ENCODE results near the gene BABAM2.
"Not testable (repeated sequence)": the region's sequence is repeated elsewhere in the genome, so short reads cannot be mapped to it uniquely, and the experiment has no call there.

BABAM2 gene

DNA sequence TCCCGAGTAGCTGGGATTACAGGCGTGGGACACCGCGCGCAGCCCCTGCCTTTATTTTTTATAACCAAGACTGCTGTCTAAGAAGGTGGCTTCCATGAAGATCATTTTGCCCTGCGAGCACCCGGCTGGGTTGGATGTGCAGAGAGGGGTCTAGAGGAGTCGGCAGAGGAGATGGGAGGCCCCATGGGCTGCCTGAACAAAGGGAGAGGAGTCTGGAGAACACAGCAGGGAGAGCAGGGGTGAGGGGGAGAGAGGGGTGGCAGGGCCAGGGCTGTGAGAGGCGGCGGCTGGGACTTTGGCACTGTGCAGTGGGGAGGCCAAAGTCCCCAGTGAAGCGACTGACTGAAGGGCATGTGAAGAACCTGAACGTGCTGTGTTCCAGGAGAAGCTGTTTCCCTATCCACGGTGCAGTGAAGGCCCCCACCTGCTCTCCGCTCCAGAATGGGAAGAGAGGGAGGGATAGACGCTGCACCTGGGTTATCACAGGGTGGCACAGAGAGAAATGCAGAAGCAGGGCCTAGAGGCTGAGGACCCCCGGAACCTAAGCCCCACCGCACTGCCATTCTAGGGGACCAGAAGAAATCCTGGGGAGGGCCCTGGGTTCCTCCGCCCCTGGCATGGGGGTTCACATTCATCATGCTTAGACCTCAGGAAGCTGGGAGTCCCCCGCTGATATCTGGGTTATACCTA is 477.3 kb downstream of the BABAM2 start:
- no peak for DNase-seq

DNA sequence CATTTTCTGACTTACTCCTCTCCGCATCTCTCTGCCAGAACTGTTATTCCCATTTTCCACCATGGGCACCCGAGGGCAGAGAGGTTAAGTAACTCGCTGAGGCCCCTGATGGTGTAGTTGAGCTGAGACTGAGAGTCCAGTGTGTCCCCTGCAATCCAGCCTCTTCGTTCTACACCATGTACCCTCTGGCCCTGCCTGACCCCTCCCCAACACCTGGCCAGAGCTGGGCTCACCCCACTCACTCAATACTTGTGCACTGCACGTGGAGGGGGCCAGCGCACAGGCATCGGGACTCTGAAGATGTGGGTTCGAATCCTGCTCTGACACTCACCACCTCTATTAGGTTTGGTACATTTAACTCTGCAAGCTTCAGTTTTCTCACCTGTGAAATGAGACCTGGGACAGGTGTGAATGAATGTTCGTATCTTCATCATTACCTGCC is 477.8 kb downstream of the BABAM2 start:
- DNase-seq, result no peak

DNA sequence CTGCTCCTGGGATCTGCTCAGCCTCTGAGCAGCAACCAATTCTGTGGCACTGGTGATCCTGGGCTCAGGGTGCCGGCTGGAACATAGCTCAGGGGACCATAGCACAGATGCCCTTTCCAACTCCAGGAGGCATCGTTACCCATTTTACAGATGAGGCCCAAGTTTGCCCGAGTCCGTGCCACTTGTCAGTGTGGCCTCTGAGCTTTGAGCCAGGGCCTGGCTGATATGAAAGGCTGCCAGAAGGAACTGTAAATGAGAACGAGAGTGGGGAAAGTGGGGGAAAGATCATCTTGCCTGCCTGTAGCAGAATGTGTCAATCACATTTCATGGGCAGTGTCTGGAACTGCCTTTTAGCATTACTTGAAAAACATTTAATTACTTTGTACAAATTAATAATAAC is 478.8 kb downstream of the BABAM2 start:
- DNase-seq, result no peak

DNA sequence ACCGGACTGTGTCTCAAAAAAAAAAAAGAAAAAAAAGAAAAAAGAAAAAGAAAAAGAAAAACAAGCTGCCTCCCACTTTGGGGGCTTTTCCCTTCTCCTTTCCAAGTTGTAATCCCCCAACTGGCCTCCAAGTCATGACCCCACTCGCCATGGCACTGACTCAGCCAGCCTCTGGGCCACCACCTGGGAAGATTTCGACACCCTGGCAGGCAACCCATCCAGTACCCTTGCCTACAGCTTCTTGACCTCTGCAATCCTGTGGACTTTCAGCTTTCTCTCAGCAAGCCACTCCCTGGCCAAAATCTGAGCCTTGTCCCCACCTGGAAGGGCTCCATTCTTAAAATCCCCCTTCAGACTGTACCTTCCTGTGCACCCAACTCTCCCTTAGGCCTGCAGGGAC is 479.8 kb downstream of the BABAM2 start:
- DNase-seq, result no peak

DNA sequence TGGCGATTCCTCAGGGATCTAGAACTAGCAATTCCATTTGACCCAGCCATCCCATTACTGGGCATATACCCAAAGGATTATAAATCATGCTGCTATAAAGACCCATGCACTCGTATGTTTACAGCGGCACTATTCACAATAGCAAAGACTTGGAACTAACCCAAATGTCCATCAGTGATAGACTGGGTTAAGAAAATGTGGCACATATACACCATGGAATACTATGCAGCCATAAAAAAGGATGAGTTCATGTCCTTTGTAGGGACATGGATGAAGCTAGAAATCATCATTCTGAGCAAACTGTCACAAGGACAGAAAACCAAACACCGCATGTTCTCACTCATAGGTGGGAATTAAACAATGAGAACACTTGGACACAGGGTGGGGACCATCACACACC is 481.2 kb downstream of the BABAM2 start:
- DNase-seq, result not testable (repeated sequence)

DNA sequence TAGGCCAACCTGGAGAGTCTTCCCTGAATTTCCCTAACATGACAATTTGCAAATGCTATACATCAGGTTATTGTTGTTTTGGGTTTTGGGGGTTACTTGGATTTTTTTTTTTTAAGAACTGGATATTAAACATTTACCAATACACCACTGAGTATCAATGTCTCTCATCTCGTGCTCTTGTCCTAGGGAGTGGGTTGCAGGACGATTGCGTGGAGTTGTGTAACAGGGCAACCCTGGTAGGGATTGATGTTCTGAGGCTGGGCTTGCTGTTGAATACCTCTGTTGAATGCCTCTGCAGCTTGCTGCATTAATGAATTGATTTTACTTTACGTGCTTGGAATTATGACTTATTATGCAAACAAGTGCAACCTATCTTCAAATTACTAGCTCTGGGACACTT is 483.3 kb downstream of the BABAM2 start:
- DNase-seq, result no peak

DNA sequence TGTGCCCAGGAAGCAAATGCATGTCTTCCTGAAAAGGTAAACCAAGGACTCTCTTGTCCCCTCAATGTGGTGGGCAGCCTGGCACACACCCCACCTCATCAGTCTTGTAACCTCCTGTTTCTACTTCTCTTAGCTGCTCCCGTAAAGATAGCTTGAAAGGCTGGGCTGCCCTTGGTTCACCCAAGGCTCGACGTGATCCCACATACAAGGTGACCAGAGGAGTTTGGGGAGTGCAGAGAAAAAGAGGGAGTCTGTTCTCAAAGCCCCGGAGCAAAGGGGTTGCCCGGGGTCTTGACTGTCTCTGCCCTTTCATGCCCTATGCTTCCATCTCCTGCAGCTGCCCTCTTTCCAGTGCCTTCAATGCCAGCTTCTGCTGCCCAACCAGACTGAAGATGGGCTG is 483.8 kb downstream of the BABAM2 start:
- DNase-seq, result no peak

DNA sequence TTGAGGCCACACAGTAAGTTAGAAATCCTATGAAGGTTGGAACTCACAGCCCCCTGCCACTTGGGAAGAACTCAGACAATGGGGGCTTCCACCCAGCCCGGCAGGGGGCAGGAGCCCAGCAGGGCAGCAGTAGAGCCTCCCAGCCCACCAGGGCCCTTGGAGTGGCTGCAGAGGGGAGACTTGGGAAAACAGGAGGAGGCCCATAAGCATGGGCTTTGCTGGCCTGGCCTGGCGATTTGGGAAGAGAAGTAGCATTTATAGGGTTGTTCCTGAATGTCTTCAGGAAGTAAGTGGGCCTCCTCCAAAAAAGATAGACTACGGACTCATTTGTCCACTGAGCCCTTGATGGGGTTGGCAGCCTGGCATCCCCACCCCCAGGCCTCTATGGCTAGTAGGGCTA is 484.7 kb downstream of the BABAM2 start:
- no peak for DNase-seq

DNA sequence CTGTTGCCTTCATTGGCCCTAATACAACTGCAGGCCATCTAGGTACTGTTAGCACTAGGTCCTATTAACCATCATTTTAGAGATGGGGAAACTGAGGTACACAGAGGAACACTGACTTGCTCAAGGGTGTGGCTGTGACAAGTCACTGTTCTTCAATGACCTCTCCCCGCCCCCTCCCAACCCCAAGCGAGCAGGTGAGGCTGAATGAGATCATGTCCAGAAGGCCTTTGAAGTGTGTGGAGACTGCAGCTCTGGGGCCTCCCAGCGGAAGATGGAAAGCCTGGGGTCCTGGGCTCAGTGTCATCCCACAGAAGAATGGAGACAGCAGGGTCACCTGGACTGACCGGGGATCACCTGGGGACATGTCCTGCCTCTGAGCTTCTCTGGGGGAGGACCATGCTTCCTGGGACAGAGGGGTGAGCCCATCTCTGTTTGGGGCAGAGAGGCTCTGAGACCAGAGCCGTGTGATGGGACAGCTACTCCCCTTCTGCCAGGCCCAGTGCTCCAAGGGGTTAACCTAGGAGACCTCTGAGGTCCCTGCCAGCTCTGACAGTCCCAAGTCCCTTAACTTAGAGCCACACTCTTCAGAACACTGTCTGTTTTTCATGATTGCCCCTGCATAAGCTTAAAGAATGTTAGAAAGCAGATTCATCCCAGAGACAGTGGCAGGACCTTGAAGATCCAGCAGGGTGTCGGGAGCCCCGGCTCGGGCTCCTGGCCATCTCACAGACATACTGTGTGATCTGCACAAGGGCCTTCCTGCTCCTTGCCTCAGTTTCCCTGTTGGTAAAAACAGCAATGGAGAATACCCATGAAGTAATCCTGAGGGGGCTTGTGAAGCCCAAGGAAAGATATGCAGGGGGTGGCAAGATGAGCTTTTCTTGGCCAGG is 485.5 kb downstream of the BABAM2 start:
- no peak for DNase-seq

DNA sequence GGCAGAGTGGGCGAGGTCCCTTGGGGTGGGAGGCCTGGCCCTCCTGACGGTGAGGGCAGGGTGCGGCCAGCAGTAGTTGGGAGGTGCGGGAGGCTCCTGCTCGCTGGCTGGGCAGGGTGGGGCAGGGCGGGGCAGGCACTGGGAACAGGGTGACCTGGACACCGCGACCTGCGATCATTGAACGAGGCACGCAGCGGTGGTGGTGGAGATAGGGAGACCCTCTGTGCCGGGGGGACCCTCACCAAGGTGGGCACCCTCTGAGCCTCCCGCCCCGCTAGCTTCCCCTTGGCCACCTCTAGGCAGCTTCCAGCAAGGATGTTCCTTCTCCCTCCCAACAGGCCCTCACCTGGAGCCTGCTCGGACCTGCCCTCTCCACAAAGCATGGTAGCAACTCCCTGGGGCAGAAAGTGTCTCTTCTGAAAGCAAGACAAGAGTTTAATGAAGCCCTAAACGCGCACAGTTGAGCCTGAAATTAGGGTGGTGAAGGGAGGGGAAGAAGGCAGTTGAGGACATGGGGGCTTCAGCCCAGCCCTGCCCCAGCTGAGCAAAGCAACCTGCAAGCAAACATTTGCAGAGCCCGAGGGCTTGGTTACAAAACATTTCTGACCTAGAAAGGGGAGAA is 486.8 kb downstream of the BABAM2 start:
- DNase-seq, result no peak

DNA sequence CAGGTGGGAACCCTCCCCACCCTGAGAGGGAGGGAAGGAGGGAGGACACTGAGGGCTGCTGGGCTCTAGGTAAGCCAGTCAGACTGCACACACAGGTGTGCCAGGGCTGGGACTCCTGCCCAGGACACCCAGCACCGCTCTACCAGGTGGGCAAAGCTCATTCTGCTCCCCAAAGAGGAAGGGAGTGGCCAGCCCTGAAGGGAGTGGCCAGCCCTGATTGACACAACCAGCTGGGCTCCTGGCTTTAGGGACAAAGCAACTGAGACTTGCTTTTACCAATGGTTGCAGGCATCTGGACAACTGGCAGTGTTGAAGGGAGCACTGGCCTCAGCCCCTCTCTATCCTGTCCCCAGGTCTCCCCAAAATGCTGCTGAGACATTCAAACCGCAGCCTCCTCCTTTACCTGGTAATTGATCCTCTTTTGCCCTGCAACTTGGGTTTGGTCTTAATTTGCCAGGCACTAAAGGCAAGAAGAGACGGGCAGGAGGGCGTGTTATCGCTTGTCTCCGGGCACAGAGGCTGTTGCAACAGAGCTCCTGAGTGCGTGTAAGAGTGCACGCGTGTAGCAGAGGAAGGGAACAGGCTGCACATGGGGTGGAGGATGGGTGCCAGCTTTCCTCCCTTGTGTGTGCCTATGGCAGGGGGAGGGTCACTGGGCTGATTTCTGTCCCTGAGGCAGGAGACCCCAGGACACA is 487.6 kb downstream of the BABAM2 start:
- DNase-seq, result no peak

DNA sequence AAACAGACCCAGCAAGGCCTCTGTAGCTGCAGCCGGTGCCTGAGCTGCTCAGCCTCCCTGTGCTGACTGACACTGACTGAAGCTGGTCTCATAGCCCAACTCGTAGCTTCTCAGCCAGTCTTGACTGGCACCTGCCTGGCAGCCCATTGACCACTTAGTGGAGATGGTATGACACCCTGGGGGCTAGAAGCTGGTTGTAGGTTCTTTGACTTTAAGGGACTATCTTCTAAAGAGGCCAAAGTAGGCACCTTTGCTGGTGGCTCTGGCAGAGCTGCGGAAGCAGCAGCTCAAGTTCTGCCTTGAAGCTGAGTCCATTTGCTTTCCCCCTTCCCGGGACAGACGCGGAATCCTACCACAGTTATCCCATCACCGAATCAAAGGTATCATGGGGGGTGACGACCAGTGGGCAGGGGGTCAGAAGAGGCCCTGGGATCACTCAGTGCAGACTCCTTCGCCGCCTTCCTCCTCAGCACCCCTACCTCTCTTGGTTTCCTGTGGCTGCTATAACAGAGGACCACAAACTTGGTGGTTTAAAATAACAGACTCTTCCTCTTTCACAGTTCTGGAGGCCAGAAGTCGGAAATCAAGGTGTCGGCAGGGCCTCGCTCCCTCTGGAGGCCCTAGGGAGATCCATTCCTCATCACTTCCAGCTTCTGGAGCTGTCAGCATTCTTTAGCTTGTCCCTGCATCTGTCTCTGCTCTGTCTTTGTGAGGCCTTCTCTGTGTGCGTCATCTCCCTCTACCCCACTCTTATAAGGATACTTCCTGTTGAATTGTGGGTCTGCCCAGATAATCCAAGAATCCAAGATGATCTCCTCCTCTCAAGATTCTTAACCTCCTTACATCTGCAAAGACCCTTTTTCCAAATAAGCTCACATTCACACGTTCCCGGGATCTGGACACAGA is 488.4 kb downstream of the BABAM2 start:
- no peak for DNase-seq

DNA sequence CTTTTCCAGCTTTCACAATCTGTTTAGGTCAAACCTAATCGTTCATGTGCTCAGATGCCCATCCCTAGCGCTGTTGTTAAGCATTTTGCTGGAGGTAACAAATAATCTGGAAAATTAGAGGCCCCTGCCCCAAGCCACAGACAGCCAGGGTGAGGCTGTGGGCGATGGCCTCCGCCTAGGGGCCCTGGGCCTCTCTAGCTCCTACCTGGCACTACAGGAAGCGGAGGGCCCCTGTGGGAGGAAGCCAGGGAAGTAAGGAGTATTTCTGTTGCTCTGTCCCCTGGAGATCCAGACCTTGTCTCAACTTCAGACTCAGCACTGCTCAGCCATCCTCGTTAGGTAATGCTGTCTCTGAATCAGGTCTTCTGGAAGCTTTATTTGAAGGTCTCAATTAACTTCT is 489.7 kb downstream of the BABAM2 start:
- DNase-seq, result no peak

DNA sequence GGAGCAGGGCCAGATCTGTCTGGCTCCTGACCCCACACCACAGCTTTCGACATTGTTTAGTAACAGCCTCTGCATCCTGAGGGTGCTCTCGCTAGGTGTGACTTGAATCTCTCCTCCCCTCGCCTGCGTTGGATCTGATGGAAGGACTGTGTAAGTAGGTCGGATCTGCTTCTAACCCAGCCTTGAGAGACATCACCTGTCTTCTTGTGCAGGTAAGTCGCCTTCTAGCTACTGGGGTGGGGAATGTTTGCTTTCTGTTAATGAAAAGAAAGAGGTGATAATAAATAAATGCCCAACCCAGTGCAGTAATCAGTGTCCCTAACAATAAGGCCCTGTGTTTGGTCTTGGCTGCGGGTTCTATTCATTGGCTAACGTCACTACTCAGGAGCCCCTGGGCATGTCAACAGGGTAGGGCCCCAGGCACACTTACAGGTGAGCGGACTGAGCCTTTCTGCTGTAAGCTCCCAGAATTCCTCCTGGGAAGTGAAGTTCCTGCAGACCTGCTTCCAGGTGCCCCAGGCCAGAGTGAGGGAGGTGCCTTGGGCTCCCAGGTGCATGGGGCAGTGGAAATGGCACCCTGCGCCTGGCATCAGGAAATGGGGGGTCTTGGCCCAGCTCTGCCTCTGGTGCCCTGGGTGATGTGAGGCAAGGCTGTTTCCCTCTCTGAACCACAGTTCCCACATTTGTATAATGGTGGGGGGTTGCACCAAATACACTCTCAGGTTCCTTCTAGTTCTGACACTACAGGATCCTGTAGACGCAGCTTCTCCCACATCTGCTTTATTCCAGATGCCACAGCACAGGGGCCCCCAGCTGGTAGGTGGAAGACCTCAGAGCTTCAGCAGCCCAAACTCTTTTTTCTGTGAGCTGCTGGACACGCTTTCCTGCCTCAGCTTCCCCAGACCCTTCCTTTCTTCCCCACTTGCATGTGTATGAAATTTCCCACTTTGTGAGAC is 491.0 kb downstream of the BABAM2 start:
- no peak for DNase-seq

DNA sequence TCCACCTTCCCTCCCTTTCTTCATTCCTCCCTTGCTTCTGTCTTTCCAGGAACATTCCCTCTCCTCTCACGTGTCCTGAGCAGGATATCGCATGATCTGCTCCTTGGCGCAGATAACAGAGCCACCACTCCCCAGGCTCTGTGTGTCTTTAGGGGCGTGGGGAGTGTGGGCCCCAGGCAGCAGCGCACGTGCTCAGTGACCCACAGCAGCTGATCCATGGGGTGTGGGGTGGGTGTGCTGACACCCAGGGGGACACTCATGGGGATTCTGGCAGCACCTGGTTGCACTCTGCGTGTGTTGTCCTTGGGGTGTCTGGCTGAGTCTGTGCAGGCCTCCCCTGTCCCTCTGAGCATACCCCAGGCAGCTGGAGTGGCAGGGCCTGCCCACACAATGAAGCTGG is 492.2 kb downstream of the BABAM2 start:
- no peak for DNase-seq

DNA sequence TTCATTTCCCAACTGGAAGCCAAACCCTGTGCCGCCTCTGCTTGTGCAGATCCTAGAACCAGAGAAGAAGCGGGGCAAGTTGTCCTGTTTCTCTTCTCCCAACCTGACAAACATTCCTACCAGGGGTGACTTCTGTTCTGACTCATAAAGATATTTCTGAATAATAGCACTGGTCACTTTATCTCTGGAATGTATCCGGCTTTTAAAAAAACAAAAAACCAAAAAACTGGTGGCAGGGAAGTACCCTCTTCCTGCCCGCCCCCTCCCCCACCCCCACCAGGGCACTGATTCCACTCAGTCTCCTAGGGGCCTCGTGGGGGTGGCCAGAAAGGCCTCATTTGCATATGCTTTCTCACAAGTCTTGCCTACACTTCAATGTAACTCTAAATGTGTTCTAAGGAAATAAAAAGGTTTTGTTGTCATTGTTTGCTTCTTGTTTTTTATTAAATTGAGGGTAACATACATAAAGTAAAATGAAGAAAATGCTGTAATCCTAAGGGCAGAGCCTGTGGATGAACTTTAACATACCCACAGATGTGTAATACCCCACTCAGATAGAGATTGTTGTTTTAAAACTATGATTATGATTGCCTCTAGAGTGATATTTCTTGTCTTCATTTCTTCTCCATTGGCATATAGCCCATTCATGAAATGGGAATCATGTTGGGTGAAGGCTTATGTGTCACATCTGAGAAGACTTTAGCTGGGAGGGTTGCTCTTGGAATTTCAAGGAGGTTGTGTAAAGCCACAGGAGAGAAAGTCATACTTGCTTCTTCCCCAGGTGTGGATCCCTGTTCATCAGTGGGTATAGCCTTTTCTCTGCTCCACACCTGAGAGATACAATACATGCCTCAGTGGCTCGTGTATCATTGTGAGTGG is 496.8 kb downstream of the BABAM2 start:
- DNase-seq, result no peak

All from NCI-H187 (cell line).